Skeletal muscle tissue (tissue), 4 donors: Measurements from ENCODE around the gene ALDH4A1. TPM values are rescaled to one million over a fixed set of nuclear protein-coding genes. Genes with fewer than 3 reads are reported as not detected.

ENCODE experiments used
- H3K27ac ChIP-seq: one replicate; pipeline ENCODE4 v1.7.0; 2013; ENCODE audit warnings: mild to moderate bottlenecking, low read depth, low read length, inconsistent platforms
- H3K27me3 ChIP-seq, 3 donors: one replicate each; pipeline ENCODE4 v1.7.0; 2013; ENCODE audit warnings: low read length in 3 of 3; ENCODE audit not compliant: control insufficient read depth in 3 of 3, insufficient read depth in 3 of 3
- H3K36me3 ChIP-seq, 3 donors: one replicate each; pipeline ENCODE4 v1.7.0; 2013; ENCODE audit warnings: low read length in 3 of 3; ENCODE audit not compliant: control insufficient read depth in 3 of 3, insufficient read depth in 3 of 3
- H3K4me1 ChIP-seq, 3 donors: one replicate each; pipeline ENCODE4 v1.7.0; 2013; ENCODE audit warnings: low read length in 3 of 3, mild to moderate bottlenecking in 3 of 3; ENCODE audit not compliant: control insufficient read depth in 3 of 3, insufficient read depth in 3 of 3
- H3K4me3 ChIP-seq, 3 donors: one replicate each; pipeline ENCODE4 v1.7.0; 2013; ENCODE audit warnings: low read length in 3 of 3
- H3K9ac ChIP-seq, 3 donors: one replicate each; pipeline ENCODE4 v1.7.0; 2013; ENCODE audit warnings: low read length in 3 of 3, mild to moderate bottlenecking in 3 of 3, moderate library complexity in 2 of 3, low read depth in 1 of 3
- H3K9me3 ChIP-seq, 3 donors: one replicate each; pipeline ENCODE4 v1.7.0; 2013; ENCODE audit warnings: low read length in 3 of 3; ENCODE audit not compliant: control insufficient read depth in 3 of 3
- total RNA-seq: library from RNA; depleted of rRNA; stranded (reverse); fragments of >200 nt; gene quantifications from one replicate; pipeline ENCODE4 v1.2.3, GENCODE V29; 2014
- donor health status: Osteomylitis.

The ALDH4A1 gene
- total RNA-seq, 1 donor from 2014 or later = 6.3 TPM

- Histone ChIP-seq H3K27ac (no peak overlapping the region), H3K9me3 (no peaks in the 10 kb centered on the region), H3K27me3 (peaks cover 0 to 6% (median 3%) of the 10 kb centered on the region in 3 donors), H3K36me3 (peaks cover 0 to under 1% (median 0%) of the 10 kb centered on the region in 3 donors), H3K9ac (no peak overlapping the region), H3K4me1 (no peaks in the 10 kb centered on the region), H3K4me3 (no peak overlapping the region)
Observed at GRCh38 chr1:18866314-18866713, 36.0 kb downstream of the ALDH4A1 start.

GRCh38 chr1:18865176-18865575 is 37.2 kb downstream of the ALDH4A1 start:
- Histone ChIP-seq H3K27ac (no peak overlapping the region), H3K36me3 (no peaks in the 10 kb centered on the region), H3K4me3 (no peak overlapping the region), H3K9me3 (no peaks in the 10 kb centered on the region), H3K27me3 (peaks cover 0 to 6% (median 3%) of the 10 kb centered on the region in 3 donors), H3K4me1 (no peaks in the 10 kb centered on the region), H3K9ac (no peak overlapping the region)

- no peak overlapping the region for H3K4me3 ChIP-seq
- no peaks in the 10 kb centered on the region for H3K4me1 ChIP-seq
- no peak overlapping the region for H3K9ac ChIP-seq
- H3K27me3 ChIP-seq = peaks cover 0 to 6% (median under 1%) of the 10 kb centered on the region in 3 donors
- no peaks in the 10 kb centered on the region for H3K36me3 ChIP-seq
- H3K27ac ChIP-seq = no peak overlapping the region
- no peaks in the 10 kb centered on the region for H3K9me3 ChIP-seq
Observed at GRCh38 chr1:18861590-18861989, 40.8 kb downstream of the ALDH4A1 start.

GRCh38 chr1:18861082-18861481 is 41.3 kb downstream of the ALDH4A1 start:
- no peaks in the 10 kb centered on the region for H3K4me1 ChIP-seq
- H3K4me3 ChIP-seq = no peak overlapping the region
- H3K9me3 ChIP-seq = no peaks in the 10 kb centered on the region
- H3K36me3 ChIP-seq = no peaks in the 10 kb centered on the region
- no peak overlapping the region for H3K9ac ChIP-seq
- no peak overlapping the region for H3K27ac ChIP-seq
- H3K27me3 ChIP-seq = peaks cover 0 to 6% (median 0%) of the 10 kb centered on the region in 3 donors

- Histone ChIP-seq H3K4me1 (no peaks in the 10 kb centered on the region), H3K4me3 (no peak within 1 kb of the TSS), H3K27ac (no peak within 1 kb of the TSS), H3K9me3 (no peaks in the 10 kb centered on the region), H3K27me3 (peaks cover 0 to 9% (median 3%) of the 10 kb centered on the region in 3 donors), H3K9ac (no peak within 1 kb of the TSS), H3K36me3 (no peaks in the 10 kb centered on the region)
Observed at GRCh38 chr1:18859560-18859959, 42.8 kb downstream of the ALDH4A1 start, which contains the start of gene TAS1R2. Gene TAS1R2, minus strand, starts transcription at chr1:18859660. Its CDS starts 0 bp downstream, at chr1:18859660.

GRCh38 chr1:18858070-18858688 is 44.2 kb downstream of the ALDH4A1 start:
- Histone ChIP-seq H3K9ac (no peak overlapping the region), H3K36me3 (no peaks in the 10 kb centered on the region), H3K9me3 (no peaks in the 10 kb centered on the region), H3K4me1 (no peaks in the 10 kb centered on the region), H3K4me3 (no peak overlapping the region), H3K27ac (no peak overlapping the region), H3K27me3 (peaks cover 0 to 16% (median 10%) of the 10 kb centered on the region in 3 donors)

GRCh38 chr1:18856435-18856834 is 45.9 kb downstream of the ALDH4A1 start:
- no peak overlapping the region for H3K27ac ChIP-seq
- no peak overlapping the region for H3K9ac ChIP-seq
- no peak overlapping the region for H3K4me3 ChIP-seq
- no peaks in the 10 kb centered on the region for H3K9me3 ChIP-seq
- no peaks in the 10 kb centered on the region for H3K4me1 ChIP-seq
- no peaks in the 10 kb centered on the region for H3K36me3 ChIP-seq
- peaks cover 3 to 22% (median 20%) of the 10 kb centered on the region in 3 donors for H3K27me3 ChIP-seq

- H3K27ac ChIP-seq = no peak overlapping the region
- H3K9me3 ChIP-seq = no peaks in the 10 kb centered on the region
- no peak overlapping the region for H3K4me3 ChIP-seq
- H3K4me1 ChIP-seq = no peaks in the 10 kb centered on the region
- peaks cover 4 to 29% (median 23%) of the 10 kb centered on the region in 3 donors for H3K27me3 ChIP-seq
- H3K9ac ChIP-seq = no peak overlapping the region
- no peaks in the 10 kb centered on the region for H3K36me3 ChIP-seq
Observed at GRCh38 chr1:18855573-18855972, 46.8 kb downstream of the ALDH4A1 start.

- H3K36me3 ChIP-seq = no peaks in the 10 kb centered on the region
- H3K4me3 ChIP-seq = no peak overlapping the region
- no peaks in the 10 kb centered on the region for H3K4me1 ChIP-seq
- peaks cover 8 to 34% (median 31%) of the 10 kb centered on the region in 3 donors for H3K27me3 ChIP-seq
- H3K9me3 ChIP-seq = no peaks in the 10 kb centered on the region
- H3K27ac ChIP-seq = no peak overlapping the region
- no peak overlapping the region for H3K9ac ChIP-seq
Observed at GRCh38 chr1:18854331-18855025, 47.9 kb downstream of the ALDH4A1 start.

GRCh38 chr1:18852501-18852900 is 49.9 kb downstream of the ALDH4A1 start:
- Histone ChIP-seq H3K4me1 (no peaks in the 10 kb centered on the region), H3K36me3 (no peaks in the 10 kb centered on the region), H3K27ac (no peak overlapping the region), H3K9ac (no peak overlapping the region), H3K9me3 (no peaks in the 10 kb centered on the region), H3K27me3 (peaks cover 8 to 37% (median 32%) of the 10 kb centered on the region in 3 donors), H3K4me3 (no peak overlapping the region)
